ENCODE data around the gene PSMA6. TPM values are rescaled to one million over a fixed set of nuclear protein-coding genes. Genes with fewer than 3 reads are reported as not detected.

The PSMA6 gene
- total and polyA plus RNA-seq, 2 experiments from 2014 or later = 216 to 296 TPM

DNA sequence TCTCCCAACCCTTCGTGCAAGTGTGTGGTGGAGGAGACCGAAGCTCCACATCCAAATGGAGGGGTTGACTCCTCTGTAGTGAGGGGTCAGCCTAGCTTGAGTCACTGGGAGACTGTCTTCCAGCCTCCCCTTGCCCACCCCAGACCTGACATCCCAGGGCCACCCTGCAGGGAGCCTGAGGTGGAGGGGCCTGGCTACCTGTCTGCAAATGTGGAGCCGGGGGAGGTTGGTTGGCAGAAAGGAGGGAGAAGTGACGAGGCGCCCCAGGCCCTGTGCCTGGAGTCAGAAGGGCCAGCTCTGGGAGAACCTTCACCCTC is 74.8 kb downstream of the PSMA6 start:
- no peak overlapping the region for H3K4me3 Mint-ChIP-seq

More for the DNA sequence above, 74.8 kb downstream of the PSMA6 start:
- Mint-ChIP-seq H3K9me3 (no peaks in the 10 kb centered on the region; the same call in 2 of the 3 replicates), H3K36me3 (ENCODE audit: low read depth) (no peaks in the 10 kb centered on the region; the same call in 2 of the 3 replicates), H3K27me3 (ENCODE audit: insufficient read depth, low read depth, poor library complexity) (peaks cover 6% of the 10 kb centered on the region), H3K4me1 (peaks cover 24% of the 10 kb centered on the region), H3K27ac (peak overlapping the region; percentile 78)
- Histone ChIP-seq H3K27me3 (ENCODE audit: insufficient read depth) (no peaks in the 10 kb centered on the region), H3K4me1 (ENCODE audit: insufficient read depth) (peaks cover 10% of the 10 kb centered on the region), H3K79me2 (replicated peaks; ENCODE audit: insufficient read depth) (no peaks in the 10 kb centered on the region), H3F3A (replicated peaks; ENCODE audit: low read depth) (no peaks in the 10 kb centered on the region), H3K4me2 (no peak overlapping the region), H2AFZ (peak overlapping the region; percentile 94; the same call in 1 of the 2 replicates), H3K4me3 (no peak overlapping the region), H3K36me3 (ENCODE audit: insufficient read depth) (no peaks in the 10 kb centered on the region), H3K27ac (ENCODE audit: low read depth) (no peak overlapping the region), H3K9me2 (ENCODE audit: insufficient read depth) (no peaks in the 10 kb centered on the region), H4K20me1 (replicated peaks; ENCODE audit: insufficient read depth) (no peaks in the 10 kb centered on the region)
- ATAC-seq (no peak), DNase-seq (ENCODE audit: low spot score) (no peak)
- TF ChIP-seq ZNF114 (CRISPR knock-in tag; IDR thresholded peaks at IDR 0.05) (no peak), NANOG (IDR thresholded peaks at IDR 0.05; ENCODE audit: borderline replicate concordance) (no peak), ZNF331 (CRISPR knock-in tag; IDR thresholded peaks at IDR 0.05; ENCODE audit: low read depth) (no peak), EZH2phosphoT487 (IDR thresholded peaks at IDR 0.05; ENCODE audit: unreplicated experiment) (no peak), EZH2 (IDR thresholded peaks at IDR 0.05; ENCODE audit: low read depth, unreplicated experiment) (no peak), STAT1 (IDR thresholded peaks at IDR 0.05; ENCODE audit: unreplicated experiment) (no peak), JUNB (IDR thresholded peaks at IDR 0.05; ENCODE audit: unreplicated experiment) (no peak), POLR2AphosphoS5 (IDR thresholded peaks at IDR 0.05; ENCODE audit: low read depth) (no peak), CREB1 (CRISPR knock-in tag; IDR thresholded peaks at IDR 0.05; ENCODE audit: low read depth) (no peak)
- TF ChIP-seq, protein P1, sequence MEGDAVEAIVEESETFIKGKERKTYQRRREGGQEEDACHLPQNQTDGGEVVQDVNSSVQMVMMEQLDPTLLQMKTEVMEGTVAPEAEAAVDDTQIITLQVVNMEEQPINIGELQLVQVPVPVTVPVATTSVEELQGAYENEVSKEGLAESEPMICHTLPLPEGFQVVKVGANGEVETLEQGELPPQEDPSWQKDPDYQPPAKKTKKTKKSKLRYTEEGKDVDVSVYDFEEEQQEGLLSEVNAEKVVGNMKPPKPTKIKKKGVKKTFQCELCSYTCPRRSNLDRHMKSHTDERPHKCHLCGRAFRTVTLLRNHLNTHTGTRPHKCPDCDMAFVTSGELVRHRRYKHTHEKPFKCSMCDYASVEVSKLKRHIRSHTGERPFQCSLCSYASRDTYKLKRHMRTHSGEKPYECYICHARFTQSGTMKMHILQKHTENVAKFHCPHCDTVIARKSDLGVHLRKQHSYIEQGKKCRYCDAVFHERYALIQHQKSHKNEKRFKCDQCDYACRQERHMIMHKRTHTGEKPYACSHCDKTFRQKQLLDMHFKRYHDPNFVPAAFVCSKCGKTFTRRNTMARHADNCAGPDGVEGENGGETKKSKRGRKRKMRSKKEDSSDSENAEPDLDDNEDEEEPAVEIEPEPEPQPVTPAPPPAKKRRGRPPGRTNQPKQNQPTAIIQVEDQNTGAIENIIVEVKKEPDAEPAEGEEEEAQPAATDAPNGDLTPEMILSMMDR (conservative IDR thresholded peaks at IDR 0.05; ENCODE audit: low read depth in 2 of 2) = no peak
- TF ChIP-seq, protein P2, sequence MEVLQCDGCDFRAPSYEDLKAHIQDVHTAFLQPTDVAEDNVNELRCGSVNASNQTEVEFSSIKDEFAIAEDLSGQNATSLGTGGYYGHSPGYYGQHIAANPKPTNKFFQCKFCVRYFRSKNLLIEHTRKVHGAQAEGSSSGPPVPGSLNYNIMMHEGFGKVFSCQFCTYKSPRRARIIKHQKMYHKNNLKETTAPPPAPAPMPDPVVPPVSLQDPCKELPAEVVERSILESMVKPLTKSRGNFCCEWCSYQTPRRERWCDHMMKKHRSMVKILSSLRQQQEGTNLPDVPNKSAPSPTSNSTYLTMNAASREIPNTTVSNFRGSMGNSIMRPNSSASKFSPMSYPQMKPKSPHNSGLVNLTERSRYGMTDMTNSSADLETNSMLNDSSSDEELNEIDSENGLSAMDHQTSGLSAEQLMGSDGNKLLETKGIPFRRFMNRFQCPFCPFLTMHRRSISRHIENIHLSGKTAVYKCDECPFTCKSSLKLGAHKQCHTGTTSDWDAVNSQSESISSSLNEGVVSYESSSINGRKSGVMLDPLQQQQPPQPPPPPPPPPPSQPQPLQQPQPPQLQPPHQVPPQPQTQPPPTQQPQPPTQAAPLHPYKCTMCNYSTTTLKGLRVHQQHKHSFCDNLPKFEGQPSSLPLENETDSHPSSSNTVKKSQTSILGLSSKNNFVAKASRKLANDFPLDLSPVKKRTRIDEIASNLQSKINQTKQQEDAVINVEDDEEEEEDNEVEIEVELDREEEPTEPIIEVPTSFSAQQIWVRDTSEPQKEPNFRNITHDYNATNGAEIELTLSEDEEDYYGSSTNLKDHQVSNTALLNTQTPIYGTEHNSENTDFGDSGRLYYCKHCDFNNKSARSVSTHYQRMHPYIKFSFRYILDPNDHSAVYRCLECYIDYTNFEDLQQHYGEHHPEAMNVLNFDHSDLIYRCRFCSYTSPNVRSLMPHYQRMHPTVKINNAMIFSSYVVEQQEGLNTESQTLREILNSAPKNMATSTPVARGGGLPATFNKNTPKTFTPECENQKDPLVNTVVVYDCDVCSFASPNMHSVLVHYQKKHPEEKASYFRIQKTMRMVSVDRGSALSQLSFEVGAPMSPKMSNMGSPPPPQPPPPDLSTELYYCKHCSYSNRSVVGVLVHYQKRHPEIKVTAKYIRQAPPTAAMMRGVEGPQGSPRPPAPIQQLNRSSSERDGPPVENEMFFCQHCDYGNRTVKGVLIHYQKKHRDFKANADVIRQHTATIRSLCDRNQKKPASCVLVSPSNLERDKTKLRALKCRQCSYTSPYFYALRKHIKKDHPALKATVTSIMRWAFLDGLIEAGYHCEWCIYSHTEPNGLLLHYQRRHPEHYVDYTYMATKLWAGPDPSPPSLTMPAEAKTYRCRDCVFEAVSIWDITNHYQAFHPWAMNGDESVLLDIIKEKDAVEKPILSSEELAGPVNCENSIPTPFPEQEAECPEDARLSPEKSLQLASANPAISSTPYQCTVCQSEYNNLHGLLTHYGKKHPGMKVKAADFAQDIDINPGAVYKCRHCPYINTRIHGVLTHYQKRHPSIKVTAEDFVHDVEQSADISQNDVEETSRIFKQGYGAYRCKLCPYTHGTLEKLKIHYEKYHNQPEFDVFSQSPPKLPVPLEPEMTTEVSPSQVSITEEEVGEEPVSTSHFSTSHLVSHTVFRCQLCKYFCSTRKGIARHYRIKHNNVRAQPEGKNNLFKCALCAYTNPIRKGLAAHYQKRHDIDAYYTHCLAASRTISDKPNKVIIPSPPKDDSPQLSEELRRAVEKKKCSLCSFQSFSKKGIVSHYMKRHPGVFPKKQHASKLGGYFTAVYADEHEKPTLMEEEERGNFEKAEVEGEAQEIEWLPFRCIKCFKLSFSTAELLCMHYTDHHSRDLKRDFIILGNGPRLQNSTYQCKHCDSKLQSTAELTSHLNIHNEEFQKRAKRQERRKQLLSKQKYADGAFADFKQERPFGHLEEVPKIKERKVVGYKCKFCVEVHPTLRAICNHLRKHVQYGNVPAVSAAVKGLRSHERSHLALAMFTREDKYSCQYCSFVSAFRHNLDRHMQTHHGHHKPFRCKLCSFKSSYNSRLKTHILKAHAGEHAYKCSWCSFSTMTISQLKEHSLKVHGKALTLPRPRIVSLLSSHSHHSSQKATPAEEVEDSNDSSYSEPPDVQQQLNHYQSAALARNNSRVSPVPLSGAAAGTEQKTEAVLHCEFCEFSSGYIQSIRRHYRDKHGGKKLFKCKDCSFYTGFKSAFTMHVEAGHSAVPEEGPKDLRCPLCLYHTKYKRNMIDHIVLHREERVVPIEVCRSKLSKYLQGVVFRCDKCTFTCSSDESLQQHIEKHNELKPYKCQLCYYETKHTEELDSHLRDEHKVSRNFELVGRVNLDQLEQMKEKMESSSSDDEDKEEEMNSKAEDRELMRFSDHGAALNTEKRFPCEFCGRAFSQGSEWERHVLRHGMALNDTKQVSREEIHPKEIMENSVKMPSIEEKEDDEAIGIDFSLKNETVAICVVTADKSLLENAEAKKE (CRISPR knock-in tag; IDR thresholded peaks at IDR 0.05) = no peak
- TF ChIP-seq, protein P3, sequence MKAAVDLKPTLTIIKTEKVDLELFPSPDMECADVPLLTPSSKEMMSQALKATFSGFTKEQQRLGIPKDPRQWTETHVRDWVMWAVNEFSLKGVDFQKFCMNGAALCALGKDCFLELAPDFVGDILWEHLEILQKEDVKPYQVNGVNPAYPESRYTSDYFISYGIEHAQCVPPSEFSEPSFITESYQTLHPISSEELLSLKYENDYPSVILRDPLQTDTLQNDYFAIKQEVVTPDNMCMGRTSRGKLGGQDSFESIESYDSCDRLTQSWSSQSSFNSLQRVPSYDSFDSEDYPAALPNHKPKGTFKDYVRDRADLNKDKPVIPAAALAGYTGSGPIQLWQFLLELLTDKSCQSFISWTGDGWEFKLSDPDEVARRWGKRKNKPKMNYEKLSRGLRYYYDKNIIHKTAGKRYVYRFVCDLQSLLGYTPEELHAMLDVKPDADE (IDR thresholded peaks at IDR 0.05) = no peak
- TF ChIP-seq, protein P4, sequence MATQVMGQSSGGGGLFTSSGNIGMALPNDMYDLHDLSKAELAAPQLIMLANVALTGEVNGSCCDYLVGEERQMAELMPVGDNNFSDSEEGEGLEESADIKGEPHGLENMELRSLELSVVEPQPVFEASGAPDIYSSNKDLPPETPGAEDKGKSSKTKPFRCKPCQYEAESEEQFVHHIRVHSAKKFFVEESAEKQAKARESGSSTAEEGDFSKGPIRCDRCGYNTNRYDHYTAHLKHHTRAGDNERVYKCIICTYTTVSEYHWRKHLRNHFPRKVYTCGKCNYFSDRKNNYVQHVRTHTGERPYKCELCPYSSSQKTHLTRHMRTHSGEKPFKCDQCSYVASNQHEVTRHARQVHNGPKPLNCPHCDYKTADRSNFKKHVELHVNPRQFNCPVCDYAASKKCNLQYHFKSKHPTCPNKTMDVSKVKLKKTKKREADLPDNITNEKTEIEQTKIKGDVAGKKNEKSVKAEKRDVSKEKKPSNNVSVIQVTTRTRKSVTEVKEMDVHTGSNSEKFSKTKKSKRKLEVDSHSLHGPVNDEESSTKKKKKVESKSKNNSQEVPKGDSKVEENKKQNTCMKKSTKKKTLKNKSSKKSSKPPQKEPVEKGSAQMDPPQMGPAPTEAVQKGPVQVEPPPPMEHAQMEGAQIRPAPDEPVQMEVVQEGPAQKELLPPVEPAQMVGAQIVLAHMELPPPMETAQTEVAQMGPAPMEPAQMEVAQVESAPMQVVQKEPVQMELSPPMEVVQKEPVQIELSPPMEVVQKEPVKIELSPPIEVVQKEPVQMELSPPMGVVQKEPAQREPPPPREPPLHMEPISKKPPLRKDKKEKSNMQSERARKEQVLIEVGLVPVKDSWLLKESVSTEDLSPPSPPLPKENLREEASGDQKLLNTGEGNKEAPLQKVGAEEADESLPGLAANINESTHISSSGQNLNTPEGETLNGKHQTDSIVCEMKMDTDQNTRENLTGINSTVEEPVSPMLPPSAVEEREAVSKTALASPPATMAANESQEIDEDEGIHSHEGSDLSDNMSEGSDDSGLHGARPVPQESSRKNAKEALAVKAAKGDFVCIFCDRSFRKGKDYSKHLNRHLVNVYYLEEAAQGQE (IDR thresholded peaks at IDR 0.05; ENCODE audit: unreplicated experiment) = no peak

All from GM23338 (cell line).